ENCODE data around the gene TNFSF13B. TPM values are rescaled to one million over a fixed set of nuclear protein-coding genes. Genes with fewer than 3 reads are reported as not detected.

The TNFSF13B gene
- total RNA-seq, 3 donors from 2014 or later, result 0.46 to 1.4 (median 0.50) TPM

GRCh38 chr13:108268466-108269112, 929 bp upstream of the TNFSF13B start:
- Mint-ChIP-seq H3K4me3 (no peak overlapping the region), H3K9me3 (peaks cover 4% of the 10 kb centered on the region), H3K36me3 (ENCODE audit: insufficient read depth) (peaks cover 4% of the 10 kb centered on the region), H3K27me3 (ENCODE audit: low read depth) (no peaks in the 10 kb centered on the region), H3K4me1 (ENCODE audit: low read depth) (peaks cover 51% of the 10 kb centered on the region)
- no peak for DNase-seq
- ATAC-seq, result peak in 1 of 2 donors; percentile 5

GRCh38 chr13:108270442-108270841, 924 bp downstream of the TNFSF13B start:
- Mint-ChIP-seq H3K36me3 (ENCODE audit: insufficient read depth) (no peaks in the 10 kb centered on the region), H3K9me3 (peaks cover 4% of the 10 kb centered on the region), H3K4me3 (peak overlapping the region; percentile 82), H3K27me3 (ENCODE audit: low read depth) (no peaks in the 10 kb centered on the region), H3K4me1 (ENCODE audit: low read depth) (peaks cover 49% of the 10 kb centered on the region)
- DNase-seq (no peak), ATAC-seq (no peak)

- Mint-ChIP-seq H3K36me3 (ENCODE audit: insufficient read depth) (no peaks in the 10 kb centered on the region), H3K4me3 (no peak overlapping the region), H3K27me3 (ENCODE audit: low read depth) (no peaks in the 10 kb centered on the region), H3K9me3 (peaks cover 4% of the 10 kb centered on the region), H3K4me1 (ENCODE audit: low read depth) (peaks cover 37% of the 10 kb centered on the region)
- DNase-seq (no peak), ATAC-seq (no peak)
These were observed 2.8 kb downstream of the TNFSF13B start for GRCh38 chr13:108272333-108272732.

GRCh38 chr13:108273429-108274118, 4.1 kb downstream of the TNFSF13B start:
- ATAC-seq (no peak), DNase-seq (no peak)
- Mint-ChIP-seq H3K36me3 (ENCODE audit: insufficient read depth) (no peaks in the 10 kb centered on the region), H3K4me1 (ENCODE audit: low read depth) (peaks cover 27% of the 10 kb centered on the region), H3K4me3 (no peak overlapping the region), H3K27me3 (ENCODE audit: low read depth) (no peaks in the 10 kb centered on the region), H3K9me3 (no peaks in the 10 kb centered on the region)

- peaks cover 17% of the 10 kb centered on the region for H3K4me1 Mint-ChIP-seq (ENCODE audit: low read depth)
- ATAC-seq (no peak), DNase-seq (no peak)
- H3K4me3 Mint-ChIP-seq, result no peak overlapping the region
- H3K36me3 Mint-ChIP-seq (ENCODE audit: insufficient read depth), result peaks cover 7% of the 10 kb centered on the region
- H3K27me3 Mint-ChIP-seq (ENCODE audit: low read depth), result no peaks in the 10 kb centered on the region
- H3K9me3 Mint-ChIP-seq, result no peaks in the 10 kb centered on the region
These were observed 5.2 kb downstream of the TNFSF13B start for GRCh38 chr13:108274718-108275117.

GRCh38 chr13:108276060-108276459, 6.5 kb downstream of the TNFSF13B start:
- DNase-seq, result no peak
- no peak for ATAC-seq
- Mint-ChIP-seq H3K27me3 (ENCODE audit: low read depth) (no peaks in the 10 kb centered on the region), H3K36me3 (ENCODE audit: insufficient read depth) (peaks cover 10% of the 10 kb centered on the region), H3K4me3 (no peak overlapping the region), H3K4me1 (ENCODE audit: low read depth) (peaks cover 5% of the 10 kb centered on the region), H3K9me3 (no peaks in the 10 kb centered on the region)

- Mint-ChIP-seq H3K36me3 (ENCODE audit: insufficient read depth) (peaks cover 10% of the 10 kb centered on the region), H3K27me3 (ENCODE audit: low read depth) (no peaks in the 10 kb centered on the region), H3K4me3 (no peak overlapping the region), H3K9me3 (no peaks in the 10 kb centered on the region), H3K4me1 (ENCODE audit: low read depth) (no peaks in the 10 kb centered on the region)
- no peak for ATAC-seq
- no peak for DNase-seq
These were observed 8.9 kb downstream of the TNFSF13B start for GRCh38 chr13:108278466-108278865.

GRCh38 chr13:108281901-108282300, 12.4 kb downstream of the TNFSF13B start:
- no peaks in the 10 kb centered on the region for H3K4me1 Mint-ChIP-seq (ENCODE audit: low read depth)
- no peaks in the 10 kb centered on the region for H3K9me3 Mint-ChIP-seq
- H3K36me3 Mint-ChIP-seq (ENCODE audit: insufficient read depth), result peaks cover 10% of the 10 kb centered on the region
- ATAC-seq, result no peak
- DNase-seq, result no peak
- H3K27me3 Mint-ChIP-seq (ENCODE audit: low read depth), result no peaks in the 10 kb centered on the region
- no peak overlapping the region for H3K4me3 Mint-ChIP-seq

GRCh38 chr13:108283110-108283509, 13.6 kb downstream of the TNFSF13B start:
- no peak for ATAC-seq
- no peaks in the 10 kb centered on the region for H3K4me1 Mint-ChIP-seq (ENCODE audit: low read depth)
- no peak for DNase-seq
- no peaks in the 10 kb centered on the region for H3K27me3 Mint-ChIP-seq (ENCODE audit: low read depth)
- H3K4me3 Mint-ChIP-seq, result no peak overlapping the region
- no peaks in the 10 kb centered on the region for H3K9me3 Mint-ChIP-seq
- peaks cover 10% of the 10 kb centered on the region for H3K36me3 Mint-ChIP-seq (ENCODE audit: insufficient read depth)

GRCh38 chr13:108288741-108289140, 19.2 kb downstream of the TNFSF13B start:
- Mint-ChIP-seq H3K27me3 (ENCODE audit: low read depth) (no peaks in the 10 kb centered on the region), H3K4me1 (ENCODE audit: low read depth) (peaks cover 2% of the 10 kb centered on the region), H3K36me3 (ENCODE audit: insufficient read depth) (no peaks in the 10 kb centered on the region), H3K9me3 (no peaks in the 10 kb centered on the region), H3K4me3 (no peak overlapping the region)
- DNase-seq (no peak), ATAC-seq (no peak)

GRCh38 chr13:108289819-108290218, 20.3 kb downstream of the TNFSF13B start:
- Mint-ChIP-seq H3K4me3 (no peak overlapping the region), H3K4me1 (ENCODE audit: low read depth) (peaks cover 2% of the 10 kb centered on the region), H3K27me3 (ENCODE audit: low read depth) (no peaks in the 10 kb centered on the region), H3K36me3 (ENCODE audit: insufficient read depth) (no peaks in the 10 kb centered on the region), H3K9me3 (no peaks in the 10 kb centered on the region)
- ATAC-seq, result no peak
- no peak for DNase-seq

GRCh38 chr13:108297114-108297513, 27.6 kb downstream of the TNFSF13B start:
- Mint-ChIP-seq H3K27me3 (ENCODE audit: low read depth) (no peaks in the 10 kb centered on the region), H3K9me3 (peaks cover 12% of the 10 kb centered on the region), H3K4me3 (no peak overlapping the region), H3K36me3 (ENCODE audit: insufficient read depth) (peaks cover 15% of the 10 kb centered on the region), H3K4me1 (ENCODE audit: low read depth) (no peaks in the 10 kb centered on the region)
- DNase-seq, result no peak
- no peak for ATAC-seq

- Mint-ChIP-seq H3K4me3 (no peak overlapping the region), H3K27me3 (ENCODE audit: low read depth) (no peaks in the 10 kb centered on the region), H3K9me3 (peaks cover 10% of the 10 kb centered on the region), H3K36me3 (ENCODE audit: insufficient read depth) (peaks cover 18% of the 10 kb centered on the region), H3K4me1 (ENCODE audit: low read depth) (peaks cover 8% of the 10 kb centered on the region)
- ATAC-seq, result no peak
- DNase-seq, result no peak
These were observed 32.8 kb downstream of the TNFSF13B start for GRCh38 chr13:108302279-108302678.

- peaks cover 15% of the 10 kb centered on the region for H3K36me3 Mint-ChIP-seq (ENCODE audit: insufficient read depth)
- DNase-seq (no peak), ATAC-seq (no peak)
- H3K4me3 Mint-ChIP-seq, result no peak overlapping the region
- peaks cover 5% of the 10 kb centered on the region for H3K9me3 Mint-ChIP-seq
- peaks cover 8% of the 10 kb centered on the region for H3K4me1 Mint-ChIP-seq (ENCODE audit: low read depth)
- H3K27me3 Mint-ChIP-seq (ENCODE audit: low read depth), result no peaks in the 10 kb centered on the region
These were observed 34.9 kb downstream of the TNFSF13B start for GRCh38 chr13:108304170-108305016.

Data from activated T-cell treated with anti-CD3 and anti-CD28 coated beads, Interleukin-2, amount 50 U/mL, for 4 hours (primary cell).